SU-DHL-6 (cell line): ENCODE results near the gene CACNG7.

Experiments
- H2AFZ ChIP-seq: fragments of 200-600 bp; sonication (generic); 2 replicates; pipeline ENCODE4 v1.6.1; 2014; ENCODE audit warnings: low read depth, mild to moderate bottlenecking, moderate library complexity, mixed read lengths, antibody characterized with exemption, low read length; ENCODE audit not compliant: severe bottlenecking
- H3F3A ChIP-seq: fragments of 200-600 bp; shearing (Covaris generic); 2 replicates; pipeline ENCODE4 v1.6.0; 2016; ENCODE audit warnings: antibody characterized with exemption, mild to moderate bottlenecking; ENCODE audit not compliant: insufficient read depth
- H3K27ac ChIP-seq: fragments of 200-600 bp; sonication (generic); 2 replicates; pipeline ENCODE4 v1.5.1; 2016; ENCODE audit warnings: low read depth, mild to moderate bottlenecking, low read length, moderate library complexity, mixed read lengths
- H3K27me3 ChIP-seq: fragments of 200-600 bp; sonication (generic), shearing (Covaris generic); 2 replicates; pipeline ENCODE4 v1.6.0; 2014; ENCODE audit warnings: mild to moderate bottlenecking, low read length
- H3K36me3 ChIP-seq: fragments of 200-600 bp; sonication (generic); 2 replicates; pipeline ENCODE4 v1.6.1; 2014; ENCODE audit warnings: mild to moderate bottlenecking, low read length, mixed read lengths
- H3K4me2 ChIP-seq: fragments of 300-600, 200-600 bp; shearing (Covaris generic), sonication (generic); 2 replicates; pipeline ENCODE4 v1.6.0; 2014; ENCODE audit warnings: low read length, low read depth, mild to moderate bottlenecking; ENCODE audit not compliant: poor library complexity, severe bottlenecking
- H3K4me3 ChIP-seq: fragments of 200-600 bp; sonication (generic); 2 replicates; pipeline ENCODE4 v1.5.1; 2014; ENCODE audit warnings: antibody characterized with exemption, low read length, mild to moderate bottlenecking, mixed read lengths; ENCODE audit not compliant: insufficient read depth, poor library complexity, severe bottlenecking
- H3K79me2 ChIP-seq: fragments of 200-600 bp; sonication (generic); 2 replicates; pipeline ENCODE4 v1.6.1; 2014; ENCODE audit warnings: mild to moderate bottlenecking, low read length, moderate library complexity; ENCODE audit not compliant: insufficient read depth
- H3K9ac ChIP-seq: fragments of 200-600 bp; sonication (generic); 2 replicates; pipeline ENCODE4 v1.7.0; 2014; ENCODE audit warnings: mild to moderate bottlenecking, low read length
- H3K9me2 ChIP-seq: fragments of 200-600 bp; sonication (generic); replicated peaks from 2 replicates; pipeline ENCODE4 v1.6.1; 2014; ENCODE audit warnings: low read length; ENCODE audit not compliant: insufficient read depth
- H3K9me3 ChIP-seq: fragments of 200-600 bp; sonication (generic); 2 replicates; pipeline ENCODE4 v1.6.1; 2014; ENCODE audit warnings: low read length, mixed read lengths; ENCODE audit not compliant: insufficient read depth
- H4K20me1 ChIP-seq: fragments of 200-600 bp; sonication (generic); 2 replicates; pipeline ENCODE4 v1.6.1; 2014; ENCODE audit warnings: low read depth, mild to moderate bottlenecking, antibody characterized with exemption, low read length, moderate library complexity, mixed read lengths
- EZH2phosphoT487 ChIP-seq: fragments of 200-600 bp; sonication (generic), shearing (Covaris generic); conservative IDR thresholded peaks from 2 replicates; pipeline ENCODE4 v1.6.1; 2018; ENCODE audit warnings: mild to moderate bottlenecking, antibody characterized with exemption, low read length, moderate library complexity, mixed read lengths
- TF ChIP-seq, protein P1 (sequence below): fragments of 200-600 bp; sonication (generic); IDR thresholded peaks from one replicate; pipeline ENCODE4 v1.5.1; 2017; ENCODE audit warnings: antibody characterized with exemption, mild to moderate bottlenecking, low read length, moderate library complexity; ENCODE audit not compliant: insufficient read depth, poor library complexity, severe bottlenecking

The CACNG7 gene

DNA sequence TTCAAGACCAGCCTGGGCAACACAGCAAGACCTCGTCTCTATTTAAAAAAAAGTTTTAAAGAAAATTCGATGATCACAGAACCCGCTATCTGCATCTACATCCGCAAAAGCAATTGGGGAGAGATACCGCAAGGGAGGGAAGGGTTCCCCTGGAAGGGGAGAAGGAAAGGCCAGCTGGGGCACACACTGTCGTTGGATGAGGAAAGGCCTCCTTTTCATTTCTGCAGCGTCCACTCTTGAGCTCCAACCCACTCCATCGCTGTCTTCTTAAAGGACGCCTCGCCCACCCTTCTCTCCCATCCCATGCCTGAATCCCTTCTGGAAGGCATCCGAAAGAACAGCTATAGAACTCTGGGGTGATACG lies 30.3 kb upstream of the CACNG7 start:
- Histone ChIP-seq H2AFZ (no peak overlapping the region), H3K36me3 (no peaks in the 10 kb centered on the region)
- TF ChIP-seq, protein P1, sequence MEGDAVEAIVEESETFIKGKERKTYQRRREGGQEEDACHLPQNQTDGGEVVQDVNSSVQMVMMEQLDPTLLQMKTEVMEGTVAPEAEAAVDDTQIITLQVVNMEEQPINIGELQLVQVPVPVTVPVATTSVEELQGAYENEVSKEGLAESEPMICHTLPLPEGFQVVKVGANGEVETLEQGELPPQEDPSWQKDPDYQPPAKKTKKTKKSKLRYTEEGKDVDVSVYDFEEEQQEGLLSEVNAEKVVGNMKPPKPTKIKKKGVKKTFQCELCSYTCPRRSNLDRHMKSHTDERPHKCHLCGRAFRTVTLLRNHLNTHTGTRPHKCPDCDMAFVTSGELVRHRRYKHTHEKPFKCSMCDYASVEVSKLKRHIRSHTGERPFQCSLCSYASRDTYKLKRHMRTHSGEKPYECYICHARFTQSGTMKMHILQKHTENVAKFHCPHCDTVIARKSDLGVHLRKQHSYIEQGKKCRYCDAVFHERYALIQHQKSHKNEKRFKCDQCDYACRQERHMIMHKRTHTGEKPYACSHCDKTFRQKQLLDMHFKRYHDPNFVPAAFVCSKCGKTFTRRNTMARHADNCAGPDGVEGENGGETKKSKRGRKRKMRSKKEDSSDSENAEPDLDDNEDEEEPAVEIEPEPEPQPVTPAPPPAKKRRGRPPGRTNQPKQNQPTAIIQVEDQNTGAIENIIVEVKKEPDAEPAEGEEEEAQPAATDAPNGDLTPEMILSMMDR: no peak
- TF ChIP-seq EZH2phosphoT487: no peak

GRCh38 chr19:53879140-53880081 lies 29.7 kb upstream of the CACNG7 start:
- H3K9ac ChIP-seq: no peak overlapping the region
- H3K27ac ChIP-seq: no peak overlapping the region
- H3K27me3 ChIP-seq: no peaks in the 10 kb centered on the region
- TF ChIP-seq, protein P1: no peak
- TF ChIP-seq EZH2phosphoT487: no peak
- H3K36me3 ChIP-seq: no peaks in the 10 kb centered on the region
- H4K20me1 ChIP-seq: no peaks in the 10 kb centered on the region
- H3K4me2 ChIP-seq: no peak overlapping the region
- no peaks in the 10 kb centered on the region for H3K9me3 ChIP-seq
- H3F3A ChIP-seq: no peaks in the 10 kb centered on the region
- no peaks in the 10 kb centered on the region for H3K9me2 ChIP-seq
- H3K4me3 ChIP-seq: no peak overlapping the region
- H3K79me2 ChIP-seq: no peaks in the 10 kb centered on the region
- H2AFZ ChIP-seq: no peak overlapping the region

More for the DNA sequence above, 30.3 kb upstream of the CACNG7 start:
- H3K27me3 ChIP-seq: no peaks in the 10 kb centered on the region
- H3K9me2 ChIP-seq: no peaks in the 10 kb centered on the region
- no peaks in the 10 kb centered on the region for H3K9me3 ChIP-seq
- no peak overlapping the region for H3K4me3 ChIP-seq
- H3K27ac ChIP-seq: no peak overlapping the region
- H3F3A ChIP-seq: no peaks in the 10 kb centered on the region
- H3K4me2 ChIP-seq: no peak overlapping the region
- H3K9ac ChIP-seq: no peak overlapping the region
- H3K79me2 ChIP-seq: no peaks in the 10 kb centered on the region
- no peaks in the 10 kb centered on the region for H4K20me1 ChIP-seq

DNA sequence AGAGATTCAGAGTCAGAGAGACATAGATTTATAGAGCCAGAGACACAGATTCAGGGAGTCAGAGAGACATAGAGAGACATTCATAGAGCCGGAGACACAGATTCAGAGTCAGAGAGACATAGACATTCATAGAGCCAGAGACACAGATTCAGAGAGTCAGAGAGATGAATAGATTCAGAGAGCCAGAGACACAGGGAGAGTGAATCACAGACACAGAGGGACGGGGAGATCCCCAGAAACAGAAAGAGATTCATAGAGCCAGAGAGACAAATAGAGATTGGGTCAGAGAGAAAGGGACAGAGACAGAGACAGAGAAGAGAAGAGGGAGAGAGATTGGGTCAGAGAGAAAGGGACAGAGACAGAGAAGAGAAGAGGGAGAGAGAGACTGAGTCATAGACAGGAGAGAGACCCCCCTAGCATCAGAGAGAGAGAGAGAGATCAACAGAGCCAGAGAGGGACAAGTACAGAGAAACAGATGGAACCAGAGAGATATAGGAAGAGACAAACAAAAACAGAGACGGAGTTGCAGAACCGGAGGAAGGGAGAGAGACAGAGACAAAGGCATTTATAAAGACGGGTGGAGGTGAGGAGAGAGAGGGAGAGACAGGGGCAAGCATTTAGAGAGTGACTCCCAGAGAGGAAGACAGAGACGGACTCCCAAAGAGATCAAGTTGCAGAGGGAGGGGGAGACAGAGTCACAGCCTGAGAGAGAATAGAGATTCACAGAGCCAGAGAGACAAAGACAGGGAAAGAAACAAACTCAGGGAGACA lies 28.2 kb upstream of the CACNG7 start:
- H3K79me2 ChIP-seq: no peaks in the 10 kb centered on the region
- no peak overlapping the region for H3K27ac ChIP-seq
- TF ChIP-seq EZH2phosphoT487: no peak
- TF ChIP-seq, protein P1: no peak
- no peak overlapping the region for H2AFZ ChIP-seq
- H3K27me3 ChIP-seq: no peaks in the 10 kb centered on the region
- no peaks in the 10 kb centered on the region for H3K36me3 ChIP-seq
- H3K9me3 ChIP-seq: no peaks in the 10 kb centered on the region
- H3K4me3 ChIP-seq: no peak overlapping the region
- no peaks in the 10 kb centered on the region for H3K9me2 ChIP-seq
- H3K4me2 ChIP-seq: no peak overlapping the region
- no peaks in the 10 kb centered on the region for H4K20me1 ChIP-seq
- no peaks in the 10 kb centered on the region for H3F3A ChIP-seq
- no peak overlapping the region for H3K9ac ChIP-seq
